GM10847 (cell line): ENCODE data around the gene GPR143.

Experiments used
- POLR2A ChIP-seq: IDR thresholded peaks from 2 replicates; pipeline ENCODE4 v1.6.1; 2011; ENCODE audit not compliant: insufficient read length; ENCODE audit errors: extremely low read depth

Gene GPR143

DNA sequence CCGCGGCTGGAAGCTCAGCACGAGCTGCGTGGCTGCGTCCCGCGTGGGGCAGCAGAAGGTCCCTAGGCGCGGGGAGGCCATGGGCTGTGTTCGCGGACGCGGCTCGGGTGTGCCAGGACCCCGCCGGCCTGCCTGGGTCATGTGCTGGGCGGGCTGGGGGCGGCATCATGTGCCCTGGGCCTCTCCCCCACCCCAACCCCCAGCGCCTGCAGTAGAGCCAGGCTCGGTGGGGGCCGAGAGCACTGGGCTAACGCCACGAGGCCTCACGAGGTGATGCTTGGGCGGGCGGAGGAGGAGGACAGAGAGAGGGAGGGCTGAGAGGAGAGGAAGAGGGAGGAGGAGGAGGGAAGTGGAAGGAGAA is at the start of gene GPR143:
GPR143 (minus strand) TSS at position 111 of the 361 bp plus-strand sequence; CDS start at position 81, 30 bp downstream.
- no peak for TF ChIP-seq POLR2A

DNA sequence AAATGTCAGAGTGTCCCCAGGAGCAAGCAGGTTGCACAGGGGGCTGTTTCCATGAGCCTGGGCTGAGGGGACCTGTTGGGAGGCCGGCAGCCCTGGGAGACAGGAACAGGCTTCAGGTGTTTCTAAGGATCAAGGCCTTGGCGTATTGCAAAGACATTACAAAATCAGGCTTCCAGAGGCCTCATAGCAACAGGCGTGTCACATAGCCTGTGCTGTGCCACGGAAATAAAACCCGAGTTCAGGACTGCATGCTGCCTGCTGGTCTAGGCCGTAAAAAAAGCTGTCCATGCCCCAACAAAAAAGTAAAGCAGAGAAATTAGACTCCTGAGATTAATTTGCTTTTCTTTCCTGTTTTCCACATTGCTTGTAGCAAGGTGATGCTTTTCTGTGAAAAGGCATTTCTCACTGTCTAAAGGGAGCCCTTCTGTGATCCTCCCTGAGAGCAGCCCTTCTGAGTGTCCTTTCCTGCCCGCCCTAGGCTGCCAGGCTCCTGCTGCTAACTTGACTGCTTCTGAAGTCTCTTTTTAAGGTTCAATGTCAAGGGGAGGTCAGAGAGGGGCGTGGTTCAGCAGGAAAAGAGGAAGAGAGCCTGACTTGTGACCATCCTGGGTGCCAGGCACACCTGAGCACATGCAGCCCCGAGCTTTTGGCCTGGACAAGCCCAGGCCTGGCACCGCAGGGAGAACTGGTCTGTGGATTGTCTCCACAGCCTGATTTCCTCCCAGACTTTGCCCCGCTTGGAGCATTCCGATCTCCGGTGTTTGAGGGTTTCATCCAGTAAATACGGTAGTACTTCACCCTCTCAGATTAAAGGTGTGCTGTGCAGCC is 41.9 kb upstream of the GPR143 start:
- TF ChIP-seq POLR2A: no peak

DNA sequence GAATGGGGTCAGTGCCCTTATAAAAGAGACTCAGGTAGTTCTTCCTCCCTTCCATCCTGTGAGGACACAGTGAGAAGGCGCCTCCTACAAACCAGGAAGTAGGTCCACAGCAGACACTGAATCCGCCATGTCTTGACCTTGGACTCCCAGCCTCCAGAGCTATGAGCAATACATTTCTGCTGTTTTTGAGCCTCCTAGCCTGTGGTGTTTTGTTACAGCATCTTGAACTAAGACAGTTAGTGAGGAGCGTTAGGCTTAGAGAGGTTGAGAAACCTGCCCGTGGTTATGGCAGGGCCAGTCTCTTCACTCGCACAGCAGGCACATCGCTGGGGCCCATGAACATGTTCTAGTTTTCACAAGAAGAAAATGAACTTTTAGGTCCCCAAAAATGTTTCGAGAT is 40.3 kb upstream of the GPR143 start:
- no peak for TF ChIP-seq POLR2A

DNA sequence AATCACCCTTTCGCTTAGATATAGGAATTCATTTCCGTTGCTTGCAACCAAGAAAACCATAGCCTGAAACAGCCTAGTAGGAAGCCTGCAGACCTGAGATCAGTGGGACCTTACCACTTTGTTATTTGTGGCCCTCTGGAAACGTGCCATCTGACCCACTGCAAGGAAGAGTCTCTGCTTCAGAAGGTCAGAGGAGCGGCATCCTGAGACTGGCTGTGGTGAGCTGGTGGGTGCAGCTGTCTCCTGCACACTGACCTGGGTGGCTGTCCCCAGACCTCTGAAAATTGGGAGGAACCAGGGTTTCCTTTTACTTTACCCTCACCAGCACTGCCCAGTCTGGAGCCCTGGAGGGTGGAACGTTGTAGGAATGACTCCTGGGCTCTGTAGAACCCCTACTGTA is 38.8 kb upstream of the GPR143 start:
- TF ChIP-seq POLR2A: no peak

DNA sequence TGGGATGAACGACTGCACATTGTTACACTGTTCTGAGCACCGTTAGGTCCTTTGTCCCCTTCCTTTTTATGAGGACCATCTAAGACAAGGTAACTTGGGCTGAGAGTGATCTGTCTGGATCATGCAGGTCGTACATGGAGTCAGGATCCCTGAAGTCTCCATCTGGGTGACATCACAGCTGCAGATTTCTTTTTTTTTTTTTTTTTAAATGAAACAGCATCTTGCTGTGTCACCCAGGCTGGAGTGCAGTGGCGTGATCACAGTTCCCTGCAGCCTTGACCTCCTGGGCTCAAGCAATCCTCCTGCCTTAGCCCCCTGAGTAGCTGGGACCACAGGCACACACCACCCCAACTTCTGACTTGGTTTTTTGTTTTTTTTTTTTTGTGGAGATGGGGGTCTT is 37.1 kb upstream of the GPR143 start:
- TF ChIP-seq POLR2A: no peak

DNA sequence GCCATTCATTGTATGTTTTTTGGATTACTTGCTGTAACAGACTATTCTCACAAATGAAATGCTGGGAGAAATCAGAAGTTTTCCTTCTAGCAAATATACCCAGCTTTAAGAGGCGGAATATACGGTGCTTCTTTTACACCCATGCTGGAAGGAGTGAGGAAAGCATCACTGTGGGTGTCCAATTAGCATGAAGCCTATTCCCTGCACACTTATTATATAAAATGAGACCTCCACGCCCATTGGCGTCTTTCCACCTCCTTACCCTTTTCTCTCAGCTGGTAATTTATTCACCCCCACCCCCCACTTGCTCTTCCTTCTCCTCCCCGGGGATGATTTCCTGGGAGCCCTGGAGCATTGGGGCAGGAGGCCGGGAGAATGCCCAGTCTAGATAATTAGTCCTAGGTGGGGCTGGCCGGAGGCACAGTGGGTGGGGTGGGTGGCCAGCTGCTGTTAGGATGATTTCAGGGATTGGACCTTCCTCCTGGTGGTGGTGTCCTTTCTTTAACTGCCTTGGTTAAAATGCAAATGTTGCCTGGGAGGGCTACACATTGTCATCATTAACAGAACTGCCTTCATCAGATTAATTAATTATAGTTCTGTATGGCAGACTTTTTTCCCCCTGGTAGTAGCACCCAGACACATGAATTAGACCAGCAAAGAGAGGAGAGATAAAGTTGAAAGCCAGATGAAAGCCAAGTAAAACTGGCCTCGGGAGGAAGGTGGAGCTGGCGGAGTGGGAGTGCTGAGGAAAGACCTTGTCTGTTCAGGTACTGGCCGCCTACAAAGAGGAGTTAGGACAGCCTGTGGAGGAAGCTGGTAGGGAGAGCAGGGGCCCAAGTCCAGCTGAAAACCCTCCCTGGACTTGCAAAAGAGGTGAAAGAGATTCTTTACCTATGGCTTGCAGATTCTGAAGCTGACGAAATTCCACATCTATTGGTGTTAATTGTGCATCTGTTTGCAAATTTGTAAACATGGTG is 32.0 kb upstream of the GPR143 start:
- no peak for TF ChIP-seq POLR2A

DNA sequence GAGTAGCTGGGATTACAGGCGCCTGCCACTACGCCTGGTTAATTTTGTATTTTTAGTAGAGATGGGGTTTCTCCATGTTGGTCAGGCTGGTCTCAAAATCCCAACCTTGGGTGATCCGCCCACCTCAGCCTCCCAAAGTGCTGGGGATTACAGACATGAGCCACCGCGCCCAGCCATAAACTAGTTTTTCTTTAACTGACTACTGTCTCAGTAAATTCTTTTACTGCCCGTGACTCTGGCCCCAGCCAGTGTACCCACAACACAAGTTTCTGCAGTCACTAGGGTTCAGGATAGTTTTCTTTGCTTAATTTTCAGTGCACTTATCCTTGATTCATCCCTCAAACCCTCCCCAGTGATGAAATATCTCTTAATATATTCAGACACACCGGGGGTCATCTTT is 28.8 kb upstream of the GPR143 start:
- no peak for TF ChIP-seq POLR2A

DNA sequence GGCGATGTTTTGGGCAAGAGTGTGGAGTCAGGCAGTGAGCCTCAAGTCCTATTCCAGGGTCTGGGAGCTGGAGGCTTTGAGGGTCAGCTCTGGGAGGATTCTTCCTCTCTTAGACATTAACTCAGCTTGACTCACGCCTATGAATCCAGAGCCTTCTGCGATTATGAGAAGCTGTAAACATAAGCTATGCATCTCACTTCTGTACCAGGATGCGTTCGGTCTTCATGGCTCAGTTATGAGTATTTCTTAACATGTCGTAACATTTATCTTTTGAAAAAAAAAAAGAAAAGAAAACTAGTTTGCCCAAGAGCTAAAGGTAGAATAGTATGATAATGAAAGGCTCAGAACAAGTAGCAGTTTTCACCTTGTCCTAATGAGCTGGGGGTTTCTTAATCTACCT is 25.2 kb upstream of the GPR143 start:
- no peak for TF ChIP-seq POLR2A

DNA sequence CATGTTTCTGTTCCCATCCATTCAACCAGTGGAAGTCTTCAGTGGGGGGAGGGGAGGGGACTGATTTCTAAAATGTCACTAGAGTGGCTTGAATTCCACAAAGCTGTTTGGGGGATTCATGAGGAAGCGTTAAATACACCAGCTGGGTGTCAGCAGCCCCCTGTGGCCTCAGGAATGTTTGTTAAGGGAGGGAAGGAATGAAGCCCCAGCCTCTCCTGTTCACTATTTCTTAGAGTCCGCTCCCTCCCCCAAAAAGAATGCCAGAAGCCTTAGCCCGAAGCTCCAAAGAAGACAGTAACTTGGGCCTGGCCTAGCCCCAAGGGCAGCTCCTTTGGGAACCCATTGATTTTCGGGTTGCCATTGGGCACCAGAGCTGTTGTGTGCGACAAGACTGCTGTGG is 23.9 kb upstream of the GPR143 start:
- TF ChIP-seq POLR2A: no peak

DNA sequence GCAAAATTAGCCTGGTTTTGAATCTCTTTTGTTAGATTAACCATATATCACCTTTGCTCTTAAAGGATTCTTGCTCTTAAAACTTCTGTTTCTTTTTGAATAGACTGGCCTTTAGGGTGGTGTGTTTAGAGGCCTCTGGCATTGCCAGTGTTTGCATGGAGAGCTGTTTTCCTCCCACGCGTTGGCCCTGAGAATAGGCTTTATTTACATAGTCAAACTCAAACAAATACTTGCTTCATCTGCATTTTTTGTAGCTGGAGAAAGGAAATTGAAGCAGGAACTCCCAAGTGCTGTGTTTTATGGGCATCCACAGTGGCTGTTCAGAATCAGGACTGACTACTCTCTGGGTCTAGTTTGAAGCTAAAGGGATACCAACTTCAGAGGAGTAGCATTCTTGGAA is 23.3 kb upstream of the GPR143 start:
- TF ChIP-seq POLR2A: no peak

DNA sequence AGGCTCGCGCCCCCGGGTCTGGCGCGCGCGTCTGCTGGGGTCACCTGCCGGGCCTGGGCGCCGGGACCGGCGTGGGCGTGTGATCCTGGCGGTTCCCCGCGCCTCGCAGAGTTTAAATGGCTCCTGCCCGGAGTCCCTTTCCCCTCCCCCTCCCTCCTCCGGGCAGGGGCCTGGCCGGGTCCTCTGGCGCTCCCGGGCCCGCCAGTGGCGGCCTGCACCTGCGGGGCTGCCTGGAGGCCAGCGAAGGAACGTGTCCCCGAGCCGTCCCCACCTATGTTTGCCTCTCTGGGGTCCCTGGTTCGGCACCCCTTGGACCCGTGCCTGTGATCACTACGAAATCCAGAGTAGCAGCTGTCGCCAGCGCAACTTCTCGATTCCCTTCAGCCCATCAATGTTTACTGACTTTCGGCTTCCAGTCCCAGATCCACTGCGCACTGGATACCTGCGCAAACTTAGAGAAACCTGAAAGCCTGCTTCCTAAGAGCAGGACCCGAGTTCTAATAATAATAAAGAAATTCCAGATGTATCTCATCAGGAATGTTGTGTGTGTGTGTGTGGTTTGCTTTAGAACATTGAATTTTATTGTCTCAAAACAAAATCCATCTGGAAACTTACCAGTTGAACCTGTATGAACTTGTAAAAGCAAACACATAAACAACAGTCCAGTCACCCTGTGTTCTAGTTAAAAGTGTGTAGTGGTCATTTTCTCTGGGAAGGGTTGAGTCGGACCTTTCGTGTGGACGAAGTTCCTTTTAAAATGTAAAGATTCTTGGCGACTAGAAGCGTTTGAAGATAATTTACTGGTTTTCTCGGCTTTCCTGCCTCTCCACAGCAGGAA is 21.4 kb upstream of the GPR143 start:
- TF ChIP-seq POLR2A: no peak

DNA sequence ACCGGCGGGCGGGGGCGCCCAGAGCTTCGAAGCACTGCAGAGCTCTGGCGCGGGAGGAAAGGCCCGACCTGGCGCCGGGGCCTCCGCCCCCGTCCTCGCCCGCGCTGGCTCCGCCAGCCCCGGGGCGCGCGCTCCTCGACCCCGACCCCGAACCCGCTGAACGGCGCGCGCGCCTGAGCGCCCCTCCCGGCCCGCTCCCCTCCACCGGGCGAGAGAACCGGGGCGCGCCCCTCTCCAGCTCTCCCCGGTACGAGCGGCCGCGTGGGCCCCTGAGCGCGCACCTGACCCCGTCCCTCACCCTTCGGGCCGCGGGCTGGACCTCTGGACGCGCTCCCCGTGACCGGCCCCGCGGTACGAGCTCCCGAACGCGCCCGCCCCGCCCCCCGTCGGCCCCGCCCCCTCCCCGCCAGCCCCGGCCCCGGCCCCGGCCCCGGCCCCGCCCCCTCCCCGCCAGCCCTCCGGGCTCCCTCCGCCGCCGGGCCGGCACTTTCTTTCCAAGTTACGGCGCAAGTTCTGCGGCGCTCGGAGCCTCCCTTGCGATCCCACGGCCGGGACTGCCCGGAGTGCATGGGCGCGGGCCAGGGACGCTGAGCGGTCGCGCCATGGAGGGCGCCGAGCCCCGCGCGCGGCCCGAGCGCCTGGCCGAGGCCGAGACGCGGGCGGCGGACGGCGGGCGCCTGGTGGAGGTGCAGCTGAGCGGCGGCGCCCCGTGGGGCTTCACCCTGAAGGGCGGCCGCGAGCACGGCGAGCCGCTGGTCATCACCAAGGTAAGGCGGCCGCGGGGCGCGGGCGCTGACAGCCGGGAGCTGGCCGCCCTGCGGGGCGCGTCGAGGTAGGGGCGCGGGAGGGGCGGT is 20.5 kb upstream of the GPR143 start, which contains the start of gene SHROOM2:
SHROOM2 (plus strand) TSS at position 486 of the 854 bp plus-strand sequence; CDS start at position 603, 117 bp downstream.
- TF ChIP-seq POLR2A: no peak

DNA sequence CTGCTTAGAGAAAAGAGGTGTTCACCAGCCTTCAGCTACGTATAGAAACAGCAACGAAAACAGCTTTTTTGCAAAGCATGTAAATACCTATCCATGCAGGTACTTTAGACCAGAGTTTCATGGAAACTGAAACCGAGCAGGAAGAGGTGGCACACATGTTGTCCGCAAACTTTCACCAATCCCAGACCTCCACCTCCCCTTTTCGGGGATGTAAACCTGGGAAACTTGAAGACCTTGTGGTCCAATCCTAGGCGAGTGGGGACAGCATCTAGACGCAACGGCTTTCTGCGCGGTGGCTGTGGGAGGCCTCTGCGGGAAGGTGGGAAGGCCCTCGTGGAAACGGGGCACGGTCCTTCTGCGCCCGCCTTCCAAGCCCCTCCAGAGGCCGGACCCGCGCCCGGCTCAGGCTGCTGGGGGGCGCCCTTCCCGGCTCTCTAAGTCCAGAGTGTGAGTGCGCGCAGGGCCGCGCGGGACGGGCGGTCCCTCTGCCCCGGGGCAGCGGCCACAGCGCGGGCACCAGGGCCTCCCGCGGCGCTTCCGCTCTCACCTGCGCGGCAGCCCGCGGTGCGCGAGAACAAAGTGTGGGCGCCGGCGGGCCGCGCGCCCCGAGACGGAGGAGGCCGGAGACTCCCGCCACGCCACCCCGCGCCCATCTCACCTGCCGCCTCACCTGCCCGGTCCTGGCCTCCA is 19.8 kb upstream of the GPR143 start:
- no peak for TF ChIP-seq POLR2A

DNA sequence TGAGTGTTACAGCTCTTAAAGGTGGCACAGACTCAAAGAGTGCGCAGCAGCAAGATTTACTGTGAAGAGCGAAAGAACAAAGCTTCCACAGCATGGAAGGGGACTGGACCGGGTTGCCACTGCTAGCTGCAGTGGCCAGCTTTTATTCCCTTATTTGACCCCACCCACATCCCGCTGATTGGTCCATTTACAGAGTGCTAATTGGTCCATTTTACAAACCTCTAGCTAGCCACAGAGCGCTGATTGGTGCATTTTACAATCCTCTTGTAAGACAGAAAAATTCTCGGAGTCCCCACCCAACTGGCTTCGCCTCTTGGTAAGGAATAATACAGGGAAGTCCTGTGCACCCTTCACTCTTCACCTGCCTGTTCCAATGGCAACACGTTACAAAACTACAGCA is 18.7 kb upstream of the GPR143 start:
- no peak for TF ChIP-seq POLR2A
